Osteoblast (primary cell): Measurements from ENCODE around the gene ZNF311. TPM values are rescaled to one million over a fixed set of nuclear protein-coding genes. Genes with fewer than 3 reads are reported as not detected.
A peak's percentile ranks its signal among the peaks of the same experiment; 100 is the strongest.

Experiments used
- DNase-seq: peaks from one replicate; pipeline ENCODE4 v3.0.0; 2011; ENCODE audit warnings: low spot score, mixed read lengths; ENCODE audit not compliant: insufficient read length; ENCODE audit errors: missing footprints
- H2AFZ ChIP-seq: 2 replicates; pipeline ENCODE4 v1.6.0; 2011; ENCODE audit warnings: mild to moderate bottlenecking, low read length
- H3K27ac ChIP-seq: 2 replicates; pipeline ENCODE4 v1.5.1; 2011; ENCODE audit warnings: mild to moderate bottlenecking, low read depth, low read length, moderate library complexity
- H3K27me3 ChIP-seq: 2 replicates; pipeline ENCODE4 v1.6.0; 2012; ENCODE audit warnings: mild to moderate bottlenecking, control low read depth, inconsistent platforms, low read length, moderate library complexity; ENCODE audit not compliant: insufficient read depth
- H3K36me3 ChIP-seq: 2 replicates; pipeline ENCODE4 v1.5.1; 2011; ENCODE audit warnings: mild to moderate bottlenecking, low read length, control low read depth, moderate library complexity; ENCODE audit not compliant: insufficient read depth
- H3K4me1 ChIP-seq: 2 replicates; pipeline ENCODE4 v1.5.1; 2011; ENCODE audit warnings: mild to moderate bottlenecking, low read length, control low read depth, moderate library complexity; ENCODE audit not compliant: insufficient read depth
- H3K4me2 ChIP-seq: 2 replicates; pipeline ENCODE4 v1.6.0; 2011; ENCODE audit warnings: mild to moderate bottlenecking, low read length; ENCODE audit not compliant: insufficient read depth
- H3K4me3 ChIP-seq: fragments of 200-600 bp; sonication (generic); 3 replicates; pipeline ENCODE4 v1.5.1; 2012; ENCODE audit warnings: mild to moderate bottlenecking, low read length, inconsistent platforms; ENCODE audit not compliant: insufficient read depth
- H3K79me2 ChIP-seq: 2 replicates; pipeline ENCODE4 v1.6.0; 2012; ENCODE audit warnings: mild to moderate bottlenecking, low read length, control low read depth, inconsistent platforms; ENCODE audit not compliant: insufficient read depth
- H3K9me3 ChIP-seq: 2 replicates; pipeline ENCODE4 v1.5.1; 2011; ENCODE audit warnings: low read depth, low read length, control low read depth
- H4K20me1 ChIP-seq: 2 replicates; pipeline ENCODE4 v1.6.0; 2012; ENCODE audit warnings: mild to moderate bottlenecking, low read length, control low read depth; ENCODE audit not compliant: insufficient read depth
- CTCF ChIP-seq: IDR thresholded peaks from 2 replicates; pipeline ENCODE4 v1.5.1; 2011; ENCODE audit warnings: mild to moderate bottlenecking, low read depth, low read length, moderate library complexity; ENCODE audit errors: extremely low read depth
- total RNA-seq: library from RNA; depleted of rRNA; stranded (reverse); fragments of >200 nt; gene quantifications from 2 replicates; pipeline ENCODE4 v1.2.3, GENCODE V29; 2012

Gene ZNF311
- total RNA-seq, 1 donor, result 1.1 TPM

- no peaks in the 10 kb centered on the region for H3K79me2 ChIP-seq
- peaks cover 7% of the 10 kb centered on the region for H3K4me1 ChIP-seq
- H3K27ac ChIP-seq, result no peak overlapping the region
- no peaks in the 10 kb centered on the region for H3K36me3 ChIP-seq
- no peak for TF ChIP-seq CTCF
- no peak for DNase-seq
- no peaks in the 10 kb centered on the region for H3K9me3 ChIP-seq
- H3K4me2 ChIP-seq, result peak overlapping the region; percentile 100
- no peak overlapping the region for H2AFZ ChIP-seq
- no peak overlapping the region for H3K4me3 ChIP-seq
- H4K20me1 ChIP-seq, result no peaks in the 10 kb centered on the region
- peaks cover 2% of the 10 kb centered on the region for H3K27me3 ChIP-seq
These were observed 12.3 kb upstream of the ZNF311 start for GRCh38 chr6:29017428-29017802.

GRCh38 chr6:29016559-29017427, 11.7 kb upstream of the ZNF311 start:
- Histone ChIP-seq H3K4me3 (peak overlapping the region; percentile 74), H3K27ac (no peak overlapping the region), H3K4me1 (peaks cover 7% of the 10 kb centered on the region), H2AFZ (peak overlapping the region; percentile 99), H3K4me2 (peak overlapping the region; percentile 100), H4K20me1 (no peaks in the 10 kb centered on the region), H3K79me2 (no peaks in the 10 kb centered on the region), H3K36me3 (no peaks in the 10 kb centered on the region), H3K27me3 (peaks cover 2% of the 10 kb centered on the region), H3K9me3 (no peaks in the 10 kb centered on the region)
- peak; percentile 83 for TF ChIP-seq CTCF
- peak; percentile 94 for DNase-seq

GRCh38 chr6:29014729-29015608, 9.9 kb upstream of the ZNF311 start:
- peak overlapping the region; percentile 28 for H2AFZ ChIP-seq
- peak overlapping the region; percentile 14 for H3K4me2 ChIP-seq
- no peaks in the 10 kb centered on the region for H4K20me1 ChIP-seq
- peak overlapping the region; percentile 28 for H3K4me3 ChIP-seq
- peaks cover 2% of the 10 kb centered on the region for H3K27me3 ChIP-seq
- DNase-seq, result peak; percentile 18
- peaks cover 7% of the 10 kb centered on the region for H3K4me1 ChIP-seq
- no peak for TF ChIP-seq CTCF
- H3K9me3 ChIP-seq, result no peaks in the 10 kb centered on the region
- no peaks in the 10 kb centered on the region for H3K79me2 ChIP-seq
- no peaks in the 10 kb centered on the region for H3K36me3 ChIP-seq
- H3K27ac ChIP-seq, result no peak overlapping the region

- peak; percentile 92 for DNase-seq
- peak overlapping the region; percentile 73 for H3K4me3 ChIP-seq
- TF ChIP-seq CTCF, result no peak
- H4K20me1 ChIP-seq, result no peaks in the 10 kb centered on the region
- peaks cover 3% of the 10 kb centered on the region for H3K4me1 ChIP-seq
- H3K4me2 ChIP-seq, result peak overlapping the region; percentile 77
- H3K36me3 ChIP-seq, result no peaks in the 10 kb centered on the region
- peaks cover 2% of the 10 kb centered on the region for H3K27me3 ChIP-seq
- H2AFZ ChIP-seq, result peak overlapping the region; percentile 86
- no peak overlapping the region for H3K27ac ChIP-seq
- no peaks in the 10 kb centered on the region for H3K79me2 ChIP-seq
- H3K9me3 ChIP-seq, result no peaks in the 10 kb centered on the region
These were observed 6.2 kb upstream of the ZNF311 start for GRCh38 chr6:29011276-29011734.
